WI38 (cell line): Measurements from ENCODE around the gene CORO1C.

Source experiments
- H3K4me3 ChIP-seq: 2 replicates; pipeline ENCODE4 v1.5.1; 2011; ENCODE audit warnings: low read depth, mild to moderate bottlenecking, control low read depth, low read length
- CTCF ChIP-seq: IDR thresholded peaks from 2 replicates; pipeline ENCODE4 v1.5.1; 2012; ENCODE audit warnings: low read depth, mild to moderate bottlenecking, control low read depth, low read length

CORO1C gene

GRCh38 chr12:108627134-108627920 is 104.0 kb downstream of the CORO1C start:
- no peak for TF ChIP-seq CTCF
- H3K4me3 ChIP-seq: no peak overlapping the region

- no peak for TF ChIP-seq CTCF
- H3K4me3 ChIP-seq: no peak overlapping the region
Observed at GRCh38 chr12:108625228-108625627, 106.1 kb downstream of the CORO1C start.

- TF ChIP-seq CTCF: no peak
- H3K4me3 ChIP-seq: no peak overlapping the region
Observed at GRCh38 chr12:108623577-108623976, 107.7 kb downstream of the CORO1C start.

GRCh38 chr12:108622921-108623514 is 108.3 kb downstream of the CORO1C start:
- no peak overlapping the region for H3K4me3 ChIP-seq
- no peak for TF ChIP-seq CTCF

GRCh38 chr12:108622421-108622820 is 108.9 kb downstream of the CORO1C start:
- no peak overlapping the region for H3K4me3 ChIP-seq
- no peak for TF ChIP-seq CTCF

- no peak for TF ChIP-seq CTCF
Observed at GRCh38 chr12:108621161-108621560, 110.2 kb downstream of the CORO1C start.

GRCh38 chr12:108620236-108620879 is 111.0 kb downstream of the CORO1C start:
- no peak overlapping the region for H3K4me3 ChIP-seq
- no peak for TF ChIP-seq CTCF

More at GRCh38 chr12:108621161-108621560, 110.2 kb downstream of the CORO1C start:
- no peak overlapping the region for H3K4me3 ChIP-seq
